HG03469 (cell line): ENCODE measurements around the gene ZNF23.

Experiments
- ATAC-seq: cut with Tn5 transposase; IDR thresholded peaks from one replicate; pipeline ENCODE4 v1.9.1; 2021; ENCODE audit warnings: mild to moderate bottlenecking, moderate library complexity, moderate number of reproducible peaks; ENCODE audit not compliant: unreplicated experiment

Gene ZNF23

GRCh38 chr16:71428883-71429282 is 33.2 kb downstream of the ZNF23 start:
- ATAC-seq, result no peak

GRCh38 chr16:71428385-71428784 is 33.7 kb downstream of the ZNF23 start:
- ATAC-seq, result no peak

GRCh38 chr16:71426880-71427615 is 35.0 kb downstream of the ZNF23 start:
- ATAC-seq, result no peak

GRCh38 chr16:71426069-71426879 is 35.8 kb downstream of the ZNF23 start:
- ATAC-seq, result no peak

- no peak for ATAC-seq
Observed at GRCh38 chr16:71425746-71426068, 36.3 kb downstream of the ZNF23 start.

GRCh38 chr16:71424626-71425025 is 37.4 kb downstream of the ZNF23 start:
- no peak for ATAC-seq

GRCh38 chr16:71423865-71424264 is 38.2 kb downstream of the ZNF23 start:
- ATAC-seq, result no peak

GRCh38 chr16:71423016-71423415 is 39.0 kb downstream of the ZNF23 start:
- no peak for ATAC-seq

- no peak for ATAC-seq
Observed at GRCh38 chr16:71421911-71422310, 40.1 kb downstream of the ZNF23 start.

- no peak for ATAC-seq
Observed at GRCh38 chr16:71414038-71414437, 48.0 kb downstream of the ZNF23 start.

- ATAC-seq, result no peak
Observed at GRCh38 chr16:71413341-71413740, 48.7 kb downstream of the ZNF23 start.

GRCh38 chr16:71412270-71413160 is 49.5 kb downstream of the ZNF23 start:
- ATAC-seq, result no peak

- no peak for ATAC-seq
Observed at GRCh38 chr16:71410146-71410545, 51.9 kb downstream of the ZNF23 start.

- ATAC-seq, result no peak
Observed at GRCh38 chr16:71409011-71409775, 52.9 kb downstream of the ZNF23 start.

GRCh38 chr16:71408536-71408935 is 53.5 kb downstream of the ZNF23 start:
- no peak for ATAC-seq

GRCh38 chr16:71407731-71408130 is 54.3 kb downstream of the ZNF23 start:
- ATAC-seq, result no peak

- ATAC-seq, result no peak
Observed at GRCh38 chr16:71406724-71407123, 55.3 kb downstream of the ZNF23 start.

- ATAC-seq, result no peak
Observed at GRCh38 chr16:71406316-71406715, 55.7 kb downstream of the ZNF23 start.

GRCh38 chr16:71404364-71404763 is 57.7 kb downstream of the ZNF23 start:
- no peak for ATAC-seq

GRCh38 chr16:71402674-71403073 is 59.4 kb downstream of the ZNF23 start:
- no peak for ATAC-seq

- no peak for ATAC-seq
Observed at GRCh38 chr16:71402007-71402406, 60.0 kb downstream of the ZNF23 start.
